HPDE6-E6E7 (cell line): ENCODE results near the gene FAM210A.

Experiments used
- DNase-seq: peaks from one replicate; pipeline ENCODE4 v3.0.0; 2011; ENCODE audit warnings: missing footprints; ENCODE audit errors: extremely low spot score

The FAM210A gene

GRCh38 chr18:13646633-13647032, 79.7 kb downstream of the FAM210A start:
- DNase-seq, result no peak

GRCh38 chr18:13645093-13645492, 81.3 kb downstream of the FAM210A start:
- DNase-seq, result no peak

GRCh38 chr18:13643261-13643751, 83.1 kb downstream of the FAM210A start:
- DNase-seq, result no peak

- DNase-seq, result no peak
Observed at GRCh38 chr18:13642440-13642827, 83.9 kb downstream of the FAM210A start.

DNA sequence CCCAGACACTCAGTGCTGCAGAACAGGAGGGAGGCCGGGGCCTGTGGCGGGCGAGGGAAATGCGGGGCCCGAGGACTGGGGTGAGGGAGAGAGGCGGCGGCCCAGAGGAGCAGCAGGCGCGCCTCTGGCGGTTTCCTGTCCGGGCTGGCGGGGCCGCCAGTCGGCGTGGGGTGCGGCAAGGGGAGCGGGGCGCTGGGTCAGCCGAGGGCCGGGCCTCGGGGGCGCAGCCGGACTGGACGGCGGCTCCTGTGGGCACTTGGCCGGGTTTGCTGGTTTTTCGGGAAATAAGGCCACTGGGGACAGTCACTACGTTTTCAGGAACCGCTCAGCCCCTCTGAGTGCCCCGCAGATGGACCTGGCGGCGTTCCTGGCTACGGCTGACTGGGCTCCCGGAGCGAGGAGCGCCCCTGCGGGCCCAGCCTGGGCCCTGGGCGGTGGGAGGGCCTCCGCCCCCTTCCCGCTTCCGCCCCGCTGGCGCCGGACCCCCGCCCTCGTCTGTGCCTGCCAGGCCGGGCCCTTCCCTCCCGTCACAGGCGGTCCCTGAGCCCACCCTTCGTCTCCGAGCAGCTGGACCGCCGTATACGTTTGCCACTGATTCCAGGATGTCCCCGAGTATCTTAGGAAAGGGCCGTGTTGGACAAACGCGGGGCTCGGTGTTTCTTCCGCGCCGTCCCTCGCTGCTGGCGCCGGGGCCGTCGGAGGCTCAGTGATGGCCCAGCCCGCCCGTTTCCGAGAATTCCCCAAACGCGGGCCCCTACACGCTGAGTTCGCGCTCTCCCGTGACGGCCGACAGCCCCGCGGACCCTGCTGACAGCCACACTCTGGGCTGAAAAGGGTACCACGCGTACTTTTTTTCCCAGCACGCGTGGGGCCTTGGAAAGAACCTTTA, 84.6 kb downstream of the FAM210A start:
- DNase-seq, result peak; percentile 11

DNA sequence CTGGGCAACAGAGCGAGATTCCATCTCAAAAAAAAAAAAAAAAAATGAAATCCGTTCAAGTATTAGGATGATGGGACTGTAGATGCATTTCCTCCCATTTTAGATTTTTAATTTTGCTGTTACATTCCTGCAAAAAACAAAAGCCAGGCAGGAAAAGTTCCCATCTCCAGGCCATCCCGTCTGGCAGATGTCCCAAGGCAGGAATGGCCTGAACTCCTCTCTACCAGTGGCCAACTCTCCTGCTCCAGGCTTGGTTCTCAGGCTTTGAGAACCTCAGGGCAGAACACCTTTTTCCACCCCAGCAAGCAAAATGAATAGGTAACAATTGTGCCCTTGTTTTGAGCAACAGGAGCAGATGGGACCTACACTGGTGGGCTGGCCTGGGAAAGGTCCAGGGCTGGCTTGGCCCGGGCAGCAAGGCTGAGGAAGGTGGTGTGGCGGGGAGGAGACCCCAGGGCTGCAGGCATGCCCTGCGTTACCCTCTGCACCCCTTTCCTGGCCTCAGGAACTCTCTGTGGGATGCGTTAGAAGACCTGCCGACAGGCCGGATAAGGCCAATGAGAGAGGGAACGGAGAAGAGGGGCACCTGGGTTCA, 86.0 kb downstream of the FAM210A start:
- DNase-seq, result no peak

GRCh38 chr18:13638719-13639595, 87.4 kb downstream of the FAM210A start:
- DNase-seq, result no peak

DNA sequence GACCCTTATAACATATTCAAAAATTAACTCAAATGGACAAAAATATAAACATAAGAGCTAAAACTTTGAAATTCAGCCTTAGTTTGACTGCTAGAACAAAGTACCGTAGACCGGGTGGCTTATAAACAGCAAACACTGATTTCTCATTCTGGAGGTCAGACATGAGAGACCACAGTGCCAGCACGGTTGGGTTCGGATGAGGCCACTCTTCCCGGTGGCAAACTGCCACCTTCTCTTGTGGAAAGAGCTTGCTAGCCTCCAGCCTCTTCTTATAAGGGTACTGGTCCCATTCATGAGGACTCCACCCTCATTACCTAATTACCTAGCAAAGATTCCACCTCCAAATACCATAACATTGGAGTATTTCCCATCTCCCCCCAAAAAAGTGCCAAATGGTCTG, 91.3 kb downstream of the FAM210A start:
- DNase-seq, result no peak

GRCh38 chr18:13633700-13634099, 92.7 kb downstream of the FAM210A start:
- DNase-seq, result no peak

- DNase-seq, result no peak
Observed at GRCh38 chr18:13630716-13631268, 95.6 kb downstream of the FAM210A start.

DNA sequence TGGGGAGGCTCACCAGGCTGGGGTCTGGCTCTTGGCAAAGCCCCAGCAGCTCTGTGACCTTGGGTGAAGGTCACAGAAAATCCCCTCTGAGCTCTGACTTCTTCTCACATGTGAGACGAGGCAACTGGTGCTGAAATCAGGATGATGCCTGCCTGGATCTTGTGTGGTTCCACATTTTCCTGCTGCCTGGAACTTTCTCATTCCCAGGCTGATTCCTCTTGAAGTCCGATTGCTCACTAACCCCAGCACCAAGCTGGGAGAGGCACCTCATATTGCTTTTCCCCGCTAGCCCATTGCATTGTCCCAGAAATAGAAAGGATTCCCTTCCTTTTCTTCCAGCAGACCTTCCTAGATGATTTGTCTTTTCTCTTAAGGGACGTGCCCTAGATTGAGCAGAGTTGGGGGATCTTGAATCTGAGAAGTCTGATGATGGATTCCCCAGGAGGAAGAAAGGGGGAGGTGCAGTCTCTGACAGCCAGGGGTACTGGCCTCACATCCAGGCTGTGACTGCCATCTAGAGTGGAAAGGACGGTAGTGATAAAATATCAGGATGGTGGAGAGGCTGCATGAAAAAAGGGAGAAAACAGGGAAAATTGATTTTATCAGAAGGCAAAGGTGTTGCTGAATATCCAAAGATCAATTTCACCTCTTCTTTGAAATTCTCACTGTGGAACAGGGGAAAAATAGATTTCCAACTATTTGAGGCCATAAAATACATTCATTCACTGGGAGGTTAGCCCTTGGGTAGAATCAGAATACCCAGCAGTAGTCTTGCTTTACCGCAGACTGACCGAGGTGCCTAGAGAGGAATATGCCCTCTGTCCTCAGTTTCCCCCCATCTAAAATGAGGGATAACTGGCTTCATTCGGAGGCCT, 96.3 kb downstream of the FAM210A start:
- peak; percentile 67 for DNase-seq

GRCh38 chr18:13628211-13628610, 98.1 kb downstream of the FAM210A start:
- DNase-seq, result no peak

DNA sequence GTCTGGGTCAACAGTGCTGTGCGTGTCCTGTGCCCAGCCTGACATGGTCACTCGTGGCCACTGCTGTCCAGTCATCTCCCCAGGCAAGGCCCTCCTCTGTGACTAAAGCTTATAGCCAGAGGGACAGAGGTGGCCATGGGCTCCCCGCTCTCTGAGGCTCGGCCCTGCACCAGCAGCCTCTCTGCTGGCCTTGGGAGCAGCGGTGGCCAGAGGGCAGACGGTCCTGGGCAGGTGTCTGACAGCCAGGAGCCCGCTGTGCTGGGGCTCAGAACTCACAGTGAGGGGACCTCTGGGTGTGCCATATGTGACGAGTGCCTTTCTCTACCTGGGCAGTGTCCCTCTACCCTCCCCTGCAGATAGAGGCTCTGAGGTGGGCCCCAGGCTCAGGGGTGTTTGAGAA, 98.7 kb downstream of the FAM210A start:
- DNase-seq, result no peak

DNA sequence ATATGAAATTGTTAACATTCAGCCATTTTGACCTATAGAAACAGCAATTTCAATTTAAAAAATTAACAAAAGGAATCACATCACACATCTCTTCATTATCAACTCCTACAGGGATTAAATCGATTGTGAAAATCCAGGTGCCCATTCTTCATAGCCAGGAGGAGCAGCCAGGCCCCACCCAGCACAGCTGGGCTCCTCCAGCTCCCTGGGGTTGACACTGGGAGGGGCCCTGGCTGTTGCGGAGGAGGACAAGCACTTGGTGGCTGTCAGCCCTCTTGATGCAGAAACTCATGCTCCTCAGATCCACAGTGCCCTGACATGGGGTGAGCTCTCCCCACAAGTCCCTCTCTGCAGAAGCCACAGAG, 99.8 kb downstream of the FAM210A start:
- no peak for DNase-seq

DNA sequence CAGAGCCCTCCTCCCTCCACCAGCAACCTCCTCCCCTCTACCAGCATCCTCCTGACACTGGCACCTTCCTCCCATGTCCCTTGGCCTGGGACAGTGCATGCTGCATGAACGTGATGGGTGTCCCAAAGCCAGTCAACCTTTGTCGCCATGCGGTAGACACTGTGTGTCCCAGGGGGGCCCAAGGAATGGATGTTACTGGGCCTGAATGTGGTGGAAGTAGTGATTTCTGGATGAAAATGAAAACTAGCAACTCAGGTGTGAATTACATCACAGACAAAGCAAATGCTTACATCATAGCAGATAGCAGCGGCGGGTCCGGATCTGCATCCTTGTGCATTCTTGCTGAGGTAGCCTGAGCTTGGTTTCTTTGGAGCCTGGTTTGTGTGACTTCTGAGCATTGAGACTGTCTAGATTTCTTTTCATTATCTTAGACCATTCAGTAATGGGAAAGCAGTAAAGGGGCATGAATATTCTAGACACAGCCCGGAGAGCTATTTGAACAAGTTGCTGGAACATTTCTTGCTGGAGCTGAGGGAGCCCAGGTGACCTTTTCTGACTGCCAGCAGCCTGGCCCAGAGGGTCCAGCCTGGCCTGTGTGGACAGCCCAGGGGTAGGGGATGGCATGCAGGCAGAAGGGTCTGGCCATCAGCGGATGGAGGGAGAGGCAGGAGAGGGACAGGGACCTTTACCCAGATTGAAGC, 100.4 kb downstream of the FAM210A start:
- no peak for DNase-seq

DNA sequence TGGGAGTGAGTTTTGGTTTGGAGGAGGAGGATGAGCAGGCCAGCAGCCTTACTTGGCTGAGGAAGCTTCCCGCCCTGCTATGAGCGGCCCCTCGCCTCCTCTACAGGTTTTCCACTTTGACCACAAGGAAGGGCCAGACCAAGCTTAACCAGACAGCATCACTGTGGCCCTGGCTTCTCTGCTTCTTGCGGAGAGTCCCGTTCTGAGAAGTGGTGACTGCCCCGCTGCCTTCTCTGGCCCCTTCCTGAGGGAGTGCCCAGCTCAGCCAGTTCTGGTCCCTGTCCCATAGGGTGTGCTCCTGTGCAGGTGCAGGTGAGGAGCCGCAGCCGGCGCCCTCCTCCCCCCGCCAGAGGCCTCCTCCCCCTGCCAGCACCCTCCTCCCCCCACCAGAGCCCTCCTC, 101.0 kb downstream of the FAM210A start:
- DNase-seq, result no peak

- no peak for DNase-seq
Observed at GRCh38 chr18:13624563-13625237, 101.7 kb downstream of the FAM210A start.

GRCh38 chr18:13623871-13624270, 102.5 kb downstream of the FAM210A start:
- DNase-seq, result no peak

GRCh38 chr18:13623348-13623747, 103.0 kb downstream of the FAM210A start:
- no peak for DNase-seq

DNA sequence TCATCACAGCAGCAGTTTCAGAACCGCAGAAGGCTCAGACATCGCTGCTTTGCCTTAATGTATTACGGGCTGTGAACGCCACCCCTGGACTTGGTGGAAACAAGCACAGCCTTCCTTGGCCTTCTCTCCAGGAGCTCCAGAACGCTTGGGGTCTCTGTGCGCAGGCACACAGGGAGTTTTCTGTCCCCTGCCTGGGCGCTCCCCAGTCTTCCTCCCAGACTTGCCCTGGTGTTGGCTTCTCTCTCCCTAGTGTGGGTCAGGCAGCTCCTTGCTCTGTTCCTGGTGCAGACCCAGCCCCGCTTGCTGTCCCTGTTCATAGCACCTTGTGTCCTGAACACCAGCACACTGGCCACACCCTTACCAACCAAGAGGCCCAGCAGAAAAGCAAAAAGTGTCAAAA, 103.6 kb downstream of the FAM210A start:
- DNase-seq, result no peak
